Panc1 (cell line): ENCODE data around the gene UACA.

ENCODE experiments used
- POLR2AphosphoS5 ChIP-seq: IDR thresholded peaks from 2 replicates; pipeline ENCODE4 v1.6.1; 2012; ENCODE audit warnings: mild to moderate bottlenecking, low read depth, low read length, moderate library complexity
- TF ChIP-seq, protein P1 (sequence below): fragments of 450-650 bp; IDR thresholded peaks from 2 replicates; pipeline ENCODE4 v1.5.1; 2017; ENCODE audit warnings: mild to moderate bottlenecking
- TF ChIP-seq, protein P2 (sequence below), 2 experiments: IDR thresholded peaks; 2 replicates each; pipeline ENCODE4 v1.6.1; 2011 to 2012; ENCODE audit warnings: low read depth in 2 of 2, control low read depth in 1 of 2, low read length in 1 of 2, mild to moderate bottlenecking in 1 of 2, moderate library complexity in 1 of 2; ENCODE audit not compliant: insufficient read depth in 1 of 2

DNA sequence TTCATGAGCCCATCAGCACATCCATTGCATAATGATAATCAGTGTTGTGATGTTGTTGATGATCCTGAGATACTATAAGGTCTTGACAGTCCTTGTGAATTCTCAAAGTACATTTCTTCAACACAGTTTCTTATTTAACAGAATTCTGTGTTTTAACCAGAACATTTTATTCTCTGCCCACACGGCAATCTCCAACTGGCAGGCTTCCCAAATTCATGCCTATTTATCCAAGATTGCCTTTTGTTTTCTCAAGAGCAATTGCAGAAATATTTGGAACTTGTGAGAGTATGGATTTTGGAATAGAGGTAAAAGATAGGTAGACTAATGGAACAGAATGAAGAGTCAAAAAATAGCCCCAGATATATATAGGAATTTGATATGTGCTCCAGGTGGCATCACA, 116.0 kb downstream of the UACA start:
- TF ChIP-seq, protein P1, sequence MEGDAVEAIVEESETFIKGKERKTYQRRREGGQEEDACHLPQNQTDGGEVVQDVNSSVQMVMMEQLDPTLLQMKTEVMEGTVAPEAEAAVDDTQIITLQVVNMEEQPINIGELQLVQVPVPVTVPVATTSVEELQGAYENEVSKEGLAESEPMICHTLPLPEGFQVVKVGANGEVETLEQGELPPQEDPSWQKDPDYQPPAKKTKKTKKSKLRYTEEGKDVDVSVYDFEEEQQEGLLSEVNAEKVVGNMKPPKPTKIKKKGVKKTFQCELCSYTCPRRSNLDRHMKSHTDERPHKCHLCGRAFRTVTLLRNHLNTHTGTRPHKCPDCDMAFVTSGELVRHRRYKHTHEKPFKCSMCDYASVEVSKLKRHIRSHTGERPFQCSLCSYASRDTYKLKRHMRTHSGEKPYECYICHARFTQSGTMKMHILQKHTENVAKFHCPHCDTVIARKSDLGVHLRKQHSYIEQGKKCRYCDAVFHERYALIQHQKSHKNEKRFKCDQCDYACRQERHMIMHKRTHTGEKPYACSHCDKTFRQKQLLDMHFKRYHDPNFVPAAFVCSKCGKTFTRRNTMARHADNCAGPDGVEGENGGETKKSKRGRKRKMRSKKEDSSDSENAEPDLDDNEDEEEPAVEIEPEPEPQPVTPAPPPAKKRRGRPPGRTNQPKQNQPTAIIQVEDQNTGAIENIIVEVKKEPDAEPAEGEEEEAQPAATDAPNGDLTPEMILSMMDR: no peak
- TF ChIP-seq, protein P2, sequence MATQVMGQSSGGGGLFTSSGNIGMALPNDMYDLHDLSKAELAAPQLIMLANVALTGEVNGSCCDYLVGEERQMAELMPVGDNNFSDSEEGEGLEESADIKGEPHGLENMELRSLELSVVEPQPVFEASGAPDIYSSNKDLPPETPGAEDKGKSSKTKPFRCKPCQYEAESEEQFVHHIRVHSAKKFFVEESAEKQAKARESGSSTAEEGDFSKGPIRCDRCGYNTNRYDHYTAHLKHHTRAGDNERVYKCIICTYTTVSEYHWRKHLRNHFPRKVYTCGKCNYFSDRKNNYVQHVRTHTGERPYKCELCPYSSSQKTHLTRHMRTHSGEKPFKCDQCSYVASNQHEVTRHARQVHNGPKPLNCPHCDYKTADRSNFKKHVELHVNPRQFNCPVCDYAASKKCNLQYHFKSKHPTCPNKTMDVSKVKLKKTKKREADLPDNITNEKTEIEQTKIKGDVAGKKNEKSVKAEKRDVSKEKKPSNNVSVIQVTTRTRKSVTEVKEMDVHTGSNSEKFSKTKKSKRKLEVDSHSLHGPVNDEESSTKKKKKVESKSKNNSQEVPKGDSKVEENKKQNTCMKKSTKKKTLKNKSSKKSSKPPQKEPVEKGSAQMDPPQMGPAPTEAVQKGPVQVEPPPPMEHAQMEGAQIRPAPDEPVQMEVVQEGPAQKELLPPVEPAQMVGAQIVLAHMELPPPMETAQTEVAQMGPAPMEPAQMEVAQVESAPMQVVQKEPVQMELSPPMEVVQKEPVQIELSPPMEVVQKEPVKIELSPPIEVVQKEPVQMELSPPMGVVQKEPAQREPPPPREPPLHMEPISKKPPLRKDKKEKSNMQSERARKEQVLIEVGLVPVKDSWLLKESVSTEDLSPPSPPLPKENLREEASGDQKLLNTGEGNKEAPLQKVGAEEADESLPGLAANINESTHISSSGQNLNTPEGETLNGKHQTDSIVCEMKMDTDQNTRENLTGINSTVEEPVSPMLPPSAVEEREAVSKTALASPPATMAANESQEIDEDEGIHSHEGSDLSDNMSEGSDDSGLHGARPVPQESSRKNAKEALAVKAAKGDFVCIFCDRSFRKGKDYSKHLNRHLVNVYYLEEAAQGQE (IDR thresholded peaks at IDR 0.05; ENCODE audit: insufficient read depth in 1 of 2, low read depth in 2 of 2, low read length in 1 of 2): no peak
- no peak for TF ChIP-seq POLR2AphosphoS5
